Mesenchymal stem cell (in vitro differentiated cells and primary cell): ENCODE results near the gene PIK3R1.

Experiments
- DNase-seq: peaks from one replicate; pipeline ENCODE4 v3.0.0-alpha.2; 2013
- H2AFZ ChIP-seq: one replicate; pipeline ENCODE4 v1.6.1; 2013; ENCODE audit warnings: low read depth, mild to moderate bottlenecking, control low read depth, inconsistent platforms, low read length, moderate library complexity
- H2AK5ac ChIP-seq: 2 replicates; pipeline ENCODE4 v1.6.1; 2013; ENCODE audit warnings: low read length, moderate library complexity, mild to moderate bottlenecking, inconsistent platforms; ENCODE audit not compliant: severe bottlenecking
- H2BK120ac ChIP-seq: one replicate; pipeline ENCODE4 v1.6.1; 2013; ENCODE audit warnings: low read depth, mild to moderate bottlenecking, inconsistent platforms, low read length, moderate library complexity
- H2BK12ac ChIP-seq, 2 experiments: one replicate each; pipeline ENCODE4 v1.6.1; 2013; ENCODE audit warnings: inconsistent platforms in 2 of 2, low read length in 2 of 2, mild to moderate bottlenecking in 2 of 2, moderate library complexity in 2 of 2, control low read depth in 1 of 2
- H2BK15ac ChIP-seq: one replicate; pipeline ENCODE4 v1.6.1; 2013; ENCODE audit warnings: mild to moderate bottlenecking, low read depth, inconsistent platforms; ENCODE audit not compliant: poor library complexity, severe bottlenecking
- H2BK5ac ChIP-seq: 2 replicates; pipeline ENCODE4 v1.6.1; 2013; ENCODE audit warnings: low read depth, mild to moderate bottlenecking, low read length, control low read depth, inconsistent platforms; ENCODE audit not compliant: poor library complexity, severe bottlenecking
- H3K14ac ChIP-seq, 2 experiments: one replicate each; pipeline ENCODE4 v1.6.1; 2013; ENCODE audit warnings: inconsistent platforms in 2 of 2, low read length in 2 of 2, control low read depth in 1 of 2, mild to moderate bottlenecking in 1 of 2, moderate library complexity in 1 of 2
- H3K18ac ChIP-seq, 2 experiments: one replicate each; pipeline ENCODE4 v1.6.1; 2013; ENCODE audit warnings: inconsistent platforms in 2 of 2, low read length in 2 of 2, control low read depth in 1 of 2, low read depth in 1 of 2, mild to moderate bottlenecking in 1 of 2
- H3K23ac ChIP-seq, 2 experiments: one replicate each; pipeline ENCODE4 v1.6.1; 2013; ENCODE audit warnings: inconsistent platforms in 2 of 2, low read length in 2 of 2, mild to moderate bottlenecking in 2 of 2, moderate library complexity in 2 of 2, control low read depth in 1 of 2
- H3K27ac ChIP-seq: 2 replicates; pipeline ENCODE4 v1.5.1; 2013; ENCODE audit warnings: mild to moderate bottlenecking, moderate library complexity, low read length, control low read depth, inconsistent platforms; ENCODE audit not compliant: poor library complexity, severe bottlenecking
- H3K27me3 ChIP-seq, 2 experiments: 2 replicates each; pipeline versions ENCODE4 v1.6.1 to v1.7.0; 2013; ENCODE audit warnings: low read length in 2 of 2, mild to moderate bottlenecking in 2 of 2, moderate library complexity in 2 of 2, control low read depth in 1 of 2, inconsistent platforms in 1 of 2; ENCODE audit not compliant: control insufficient read depth in 1 of 2, insufficient read depth in 1 of 2
- H3K36me3 ChIP-seq, 2 experiments: 2 replicates each; pipeline versions ENCODE4 v1.6.1 to v1.7.0; 2013; ENCODE audit warnings: low read length in 2 of 2, control low read depth in 1 of 2, inconsistent platforms in 1 of 2, low read depth in 1 of 2, mild to moderate bottlenecking in 1 of 2; ENCODE audit not compliant: insufficient read depth in 2 of 2, control insufficient read depth in 1 of 2
- H3K4ac ChIP-seq, 2 experiments: one replicate each; pipeline ENCODE4 v1.6.1; 2013; ENCODE audit warnings: inconsistent platforms in 2 of 2, low read length in 2 of 2, mild to moderate bottlenecking in 2 of 2, moderate library complexity in 2 of 2, control low read depth in 1 of 2, low read depth in 1 of 2
- H3K4me1 ChIP-seq: 2 replicates; pipeline ENCODE4 v1.6.1; 2013; ENCODE audit warnings: low read depth, low read length, control low read depth; ENCODE audit not compliant: control insufficient read depth, insufficient read depth
- H3K4me2 ChIP-seq: 2 replicates; pipeline ENCODE4 v1.6.1; 2013; ENCODE audit warnings: low read length, mild to moderate bottlenecking, inconsistent platforms; ENCODE audit not compliant: poor library complexity, severe bottlenecking
- H3K4me3 ChIP-seq, 2 experiments: 2 replicates each; pipeline versions ENCODE4 v1.5.1 to v1.7.0; 2013; ENCODE audit warnings: low read length in 2 of 2, mild to moderate bottlenecking in 2 of 2, control low read depth in 1 of 2, low read depth in 1 of 2; ENCODE audit not compliant: insufficient read depth in 1 of 2
- H3K79me1 ChIP-seq: replicated peaks from 2 replicates; pipeline ENCODE4 v1.6.1; 2013; ENCODE audit warnings: mild to moderate bottlenecking, control low read depth, low read length, inconsistent platforms; ENCODE audit not compliant: poor library complexity, severe bottlenecking
- H3K9ac ChIP-seq: 2 replicates; pipeline ENCODE4 v1.7.0; 2013; ENCODE audit warnings: mild to moderate bottlenecking, low read length, moderate library complexity
- H3K9me3 ChIP-seq: 2 replicates; pipeline ENCODE4 v1.7.0; 2013; ENCODE audit warnings: mild to moderate bottlenecking, low read length; ENCODE audit not compliant: control insufficient read depth
- H4K8ac ChIP-seq: one replicate; pipeline ENCODE4 v1.6.1; 2013; ENCODE audit warnings: inconsistent platforms, mild to moderate bottlenecking, low read length, moderate library complexity
- H4K91ac ChIP-seq: one replicate; pipeline ENCODE4 v1.6.1; 2013; ENCODE audit warnings: mild to moderate bottlenecking, low read length, inconsistent platforms
- WGBS: methylation state at CpG from one replicate; pipeline ENCODE4 v1.1.7; 2013; ENCODE audit warnings: mixed read lengths; 5-methylcytosine and 5-hydroxymethylcytosine counted together

Gene PIK3R1

DNA sequence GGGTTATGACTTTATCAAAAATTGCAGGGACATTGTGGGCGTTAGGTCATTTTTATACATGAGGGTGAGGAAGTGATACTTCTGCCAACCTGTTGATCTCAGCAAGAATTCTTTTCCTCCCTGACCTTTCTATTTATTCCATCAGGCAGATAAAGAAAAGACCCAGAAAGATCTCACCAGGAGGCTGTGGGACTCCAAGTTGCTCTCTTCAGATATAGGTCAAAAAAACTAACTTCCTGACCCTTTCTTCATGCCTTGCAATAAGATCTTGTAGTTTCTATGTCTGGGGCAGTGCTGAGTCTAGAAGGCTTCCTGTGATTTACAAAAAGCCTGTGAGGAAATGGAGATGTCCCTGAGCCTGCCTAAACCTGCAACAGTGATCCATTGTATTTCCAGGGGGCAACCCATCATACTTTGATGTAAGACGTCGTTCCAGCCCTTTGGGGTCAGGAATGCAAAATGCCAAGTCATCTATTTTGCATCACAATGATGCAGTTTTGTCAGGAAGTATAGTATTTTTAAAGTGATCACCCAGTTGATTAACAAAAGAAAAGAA is 22.0 kb upstream of the PIK3R1 start:
- Histone ChIP-seq H3K4me2 (no peak overlapping the region), H3K36me3 (no peaks in the 10 kb centered on the region), H3K14ac (no peak overlapping the region), H3K23ac (no peak overlapping the region), H3K4ac (no peak overlapping the region), H4K91ac (no peak overlapping the region), H3K27me3 (no peaks in the 10 kb centered on the region), H2BK5ac (no peak overlapping the region), H4K8ac (no peak overlapping the region), H3K9ac (no peak overlapping the region), H3K9me3 (no peaks in the 10 kb centered on the region), H2BK12ac (no peak overlapping the region), H2AFZ (no peak overlapping the region), H3K18ac (no peak overlapping the region), H3K27ac (no peak overlapping the region), H3K79me1 (no peaks in the 10 kb centered on the region), H3K4me1 (peaks cover 7% of the 10 kb centered on the region), H2BK15ac (no peak overlapping the region), H2AK5ac (peak overlapping the region; percentile 35), H2BK120ac (no peak overlapping the region), H3K4me3 (no peak overlapping the region)
- WGBS = 58% methylated on average over 3 of the region's 3 CpGs
- no peak for DNase-seq

DNA sequence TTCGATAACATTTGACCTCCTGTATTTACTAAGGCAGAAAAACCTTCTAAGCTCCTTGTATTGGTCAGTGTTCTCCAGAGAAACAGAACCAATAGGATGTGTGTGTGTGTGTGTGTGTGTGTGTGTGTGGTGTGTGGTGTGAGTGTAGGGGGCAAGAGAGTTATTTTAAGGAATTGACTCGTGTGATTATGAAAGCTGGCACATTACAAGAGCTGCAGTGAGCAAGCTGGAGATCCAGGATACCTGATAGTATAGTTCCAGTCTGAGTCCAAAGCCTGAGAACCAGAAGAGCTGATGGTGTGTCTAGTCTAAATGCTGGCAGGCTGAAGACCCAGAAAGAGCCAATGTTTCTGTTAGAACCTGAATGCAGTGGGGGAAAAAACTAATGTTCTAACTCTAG is 21.2 kb upstream of the PIK3R1 start:
- Histone ChIP-seq H2AFZ (no peak overlapping the region), H3K18ac (no peak overlapping the region), H4K91ac (no peak overlapping the region), H3K36me3 (no peaks in the 10 kb centered on the region), H2AK5ac (peak overlapping the region; percentile 39), H3K4me1 (peaks cover 7% of the 10 kb centered on the region), H3K27ac (no peak overlapping the region), H3K4ac (no peak overlapping the region), H3K9me3 (no peaks in the 10 kb centered on the region), H2BK120ac (no peak overlapping the region), H2BK12ac (no peak overlapping the region), H3K14ac (no peak overlapping the region), H3K27me3 (no peaks in the 10 kb centered on the region), H3K79me1 (no peaks in the 10 kb centered on the region), H2BK5ac (no peak overlapping the region), H3K4me2 (no peak overlapping the region), H3K9ac (no peak overlapping the region), H3K4me3 (no peak overlapping the region), H4K8ac (no peak overlapping the region), H2BK15ac (no peak overlapping the region), H3K23ac (no peak overlapping the region)
- no peak for DNase-seq
- WGBS = 44% methylated on average over 1 of the region's 2 CpGs

DNA sequence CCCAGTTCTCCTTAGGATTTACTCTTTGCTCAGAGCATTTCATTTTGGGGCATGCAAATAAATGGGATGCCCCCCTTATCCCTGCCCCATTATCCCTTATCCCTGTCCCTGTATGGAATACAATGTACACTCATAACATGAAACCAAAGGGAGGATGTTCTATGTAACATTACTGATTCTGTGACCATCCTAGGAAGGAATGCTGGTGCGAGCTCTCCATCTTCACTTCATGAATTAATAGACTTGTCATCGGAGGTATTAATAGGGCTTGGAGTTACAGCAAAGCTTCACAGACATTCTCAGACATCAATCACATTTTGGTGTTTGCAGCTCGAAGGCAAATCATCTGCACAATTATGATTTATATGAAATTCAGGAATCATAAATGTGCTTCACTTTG is 20.4 kb upstream of the PIK3R1 start:
- no peaks in the 10 kb centered on the region for H3K36me3 ChIP-seq
- H3K4me3 ChIP-seq = no peak overlapping the region
- H3K9me3 ChIP-seq = no peaks in the 10 kb centered on the region
- H4K91ac ChIP-seq = no peak overlapping the region
- H3K4me1 ChIP-seq = peaks cover 7% of the 10 kb centered on the region
- no peak overlapping the region for H2BK12ac ChIP-seq
- H2BK5ac ChIP-seq = no peak overlapping the region
- no peak overlapping the region for H3K18ac ChIP-seq
- 92% methylated on average over 2 of the region's 3 CpGs for WGBS
- no peak overlapping the region for H2AFZ ChIP-seq
- H2BK120ac ChIP-seq = no peak overlapping the region
- H3K4me2 ChIP-seq = no peak overlapping the region
- H4K8ac ChIP-seq = no peak overlapping the region
- H2AK5ac ChIP-seq = no peak overlapping the region
- no peak overlapping the region for H3K14ac ChIP-seq
- no peaks in the 10 kb centered on the region for H3K27me3 ChIP-seq
- H3K79me1 ChIP-seq = no peaks in the 10 kb centered on the region
- no peak overlapping the region for H3K27ac ChIP-seq
- H3K9ac ChIP-seq = no peak overlapping the region
- no peak overlapping the region for H2BK15ac ChIP-seq
- H3K4ac ChIP-seq = no peak overlapping the region
- no peak for DNase-seq
- no peak overlapping the region for H3K23ac ChIP-seq

DNA sequence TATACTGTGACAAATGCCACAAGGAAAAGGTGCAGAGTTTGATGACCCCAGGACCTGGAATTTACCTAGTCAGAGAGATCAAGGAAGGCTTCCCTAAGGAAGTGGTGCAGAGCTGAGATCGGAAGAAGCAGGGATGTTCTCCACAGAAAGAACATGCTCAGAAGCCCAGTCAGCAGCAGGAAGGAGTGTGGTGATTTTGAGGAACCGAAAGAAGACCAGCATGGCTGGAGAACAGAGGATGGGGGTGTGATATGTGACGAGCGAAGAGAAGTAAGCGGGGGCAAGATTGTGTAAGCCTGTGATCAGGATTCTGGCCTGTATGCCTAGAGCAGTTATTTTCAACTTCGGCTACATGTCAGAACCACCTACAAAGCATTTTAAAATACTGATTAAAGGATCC is 18.7 kb upstream of the PIK3R1 start:
- no peak overlapping the region for H3K9ac ChIP-seq
- no peak overlapping the region for H3K14ac ChIP-seq
- H2BK120ac ChIP-seq = no peak overlapping the region
- H2AFZ ChIP-seq = no peak overlapping the region
- no peak overlapping the region for H3K23ac ChIP-seq
- H3K4me2 ChIP-seq = no peak overlapping the region
- H4K8ac ChIP-seq = no peak overlapping the region
- H4K91ac ChIP-seq = no peak overlapping the region
- H2AK5ac ChIP-seq = no peak overlapping the region
- H3K79me1 ChIP-seq = no peaks in the 10 kb centered on the region
- H3K36me3 ChIP-seq = no peaks in the 10 kb centered on the region
- H3K4ac ChIP-seq = no peak overlapping the region
- no peak for DNase-seq
- WGBS = 97% methylated on average over 4 of the region's 6 CpGs
- H2BK5ac ChIP-seq = no peak overlapping the region
- no peak overlapping the region for H3K18ac ChIP-seq
- H3K9me3 ChIP-seq = no peaks in the 10 kb centered on the region
- H3K4me3 ChIP-seq = no peak overlapping the region
- H2BK12ac ChIP-seq = no peak overlapping the region
- H2BK15ac ChIP-seq = no peak overlapping the region
- peaks cover 2% of the 10 kb centered on the region for H3K4me1 ChIP-seq
- H3K27ac ChIP-seq = no peak overlapping the region
- no peaks in the 10 kb centered on the region for H3K27me3 ChIP-seq
